A549 (cell line): ENCODE results near the gene PTPRK. TPM values are rescaled to one million over a fixed set of nuclear protein-coding genes. Genes with fewer than 3 reads are reported as not detected.

ENCODE experiments used
- ATAC-seq, 2 experiments: fragments of 200-7000 bp in 1 of 2; fragments of >200 bp in 1 of 2; cut with Nextera tagmentation in 1 of 2; cut with Tn5 transposase in 1 of 2; 3 replicates each; pipeline versions ENCODE4 v1.8.0 to v1.9.1; 2018 to 2020; ENCODE audit warnings: mild to moderate bottlenecking in 1 of 2, moderate library complexity in 1 of 2
- CTCF ChIA-PET: fragments of 300-600 bp; sonication (Branson Sonifier 250); formaldehyde crosslinking; extraction: SDS; loops from one replicate; lab custom pipeline; 2021; ENCODE audit warnings: antibody characterized with exemption, inconsistent platforms; lab: Yijun Ruan, JAX
- POLR2A ChIA-PET: fragments of 350-600 bp; formaldehyde crosslinking; extraction: SDS; loops from one replicate; lab custom pipeline; 2021; ENCODE audit warnings: antibody characterized with exemption, inconsistent platforms; lab: Yijun Ruan, JAX
- DNase-seq, 2 experiments: peaks; one replicate each; pipeline versions ENCODE4 v3.0.0 to v3.0.0-alpha.2; 2011 to 2016; ENCODE audit warnings: low read depth in 1 of 2, low spot score in 1 of 2
- FAIRE-seq: peaks from 2 replicates; lab custom pipeline; 2011; peaks lifted over from hg19 to GRCh38; lab: Jason Lieb, UNC
- H3K27ac ChIP-seq, 2 experiments: fragments of >200 bp; sonication (Bioruptor Twin); formaldehyde crosslinking; 3 replicates each; pipeline ENCODE4 v1.5.1; 2016 to 2017
- H3K4me1 ChIP-seq: fragments of >200 bp; sonication (Bioruptor Twin); formaldehyde crosslinking; 3 replicates; pipeline ENCODE4 v1.6.1; 2016
- H3K4me2 ChIP-seq: fragments of >200 bp; sonication (Bioruptor Twin); formaldehyde crosslinking; 3 replicates; pipeline ENCODE4 v1.6.1; 2016
- H3K4me3 ChIP-seq: fragments of >200 bp; sonication (Bioruptor Twin); formaldehyde crosslinking; 3 replicates; pipeline ENCODE4 v1.5.1; 2016
- H3K9me3 ChIP-seq: fragments of >200 bp; sonication (Bioruptor Twin); formaldehyde crosslinking; 3 replicates; pipeline ENCODE4 v1.6.1; 2016
- ATOH8 ChIP-seq: fragments of 250-450 bp; sonication (Bioruptor Pico); IDR thresholded peaks from 2 replicates; pipeline ENCODE4 v1.5.0; 2020; ENCODE audit warnings: low read depth, mild to moderate bottlenecking, moderate library complexity
- CBX2 ChIP-seq: fragments of 200-600 bp; sonication (generic); IDR thresholded peaks from 2 replicates; pipeline ENCODE4 v1.6.1; 2016; ENCODE audit warnings: low read depth, mild to moderate bottlenecking, borderline replicate concordance
- CBX8 ChIP-seq: fragments of 200-600 bp; sonication (generic); IDR thresholded peaks from 2 replicates; pipeline ENCODE4 v1.6.1; 2016
- EHF ChIP-seq: fragments of 250-450 bp; sonication (Bioruptor Pico); IDR thresholded peaks from 2 replicates; pipeline ENCODE4 v1.5.0; 2020; ENCODE audit warnings: mild to moderate bottlenecking
- ESRRA ChIP-seq: fragments of 150-350 bp; IDR thresholded peaks from 2 replicates; pipeline ENCODE4 v1.6.1; 2014; ENCODE audit warnings: mild to moderate bottlenecking, low read length, borderline replicate concordance
- MAX ChIP-seq: IDR thresholded peaks from 2 replicates; pipeline ENCODE4 v1.6.1; 2012
- NPAS2 ChIP-seq: fragments of 250-450 bp; sonication (Bioruptor Pico); IDR thresholded peaks from 2 replicates; pipeline ENCODE4 v1.8.0; 2022; ENCODE audit warnings: mild to moderate bottlenecking, moderate library complexity, borderline replicate concordance
- NR3C1 ChIP-seq: fragments of >200 bp; sonication (Bioruptor Twin); formaldehyde crosslinking; IDR thresholded peaks from 3 replicates; pipeline ENCODE4 v1.6.1; 2017
- PBX3 ChIP-seq: IDR thresholded peaks from 2 replicates; pipeline ENCODE4 v1.6.1; 2012
- REST ChIP-seq: fragments of 200-600 bp; sonication (generic); IDR thresholded peaks from 2 replicates; pipeline ENCODE4 v1.6.1; 2016; ENCODE audit warnings: antibody characterized with exemption, mild to moderate bottlenecking, moderate library complexity
- RNF2 ChIP-seq: fragments of 200-600 bp; sonication (generic); IDR thresholded peaks from 2 replicates; pipeline ENCODE4 v1.6.1; 2016; ENCODE audit warnings: low read depth, mild to moderate bottlenecking, antibody characterized with exemption, moderate library complexity, borderline replicate concordance
- USF2 ChIP-seq: fragments of 450-650 bp; IDR thresholded peaks from 2 replicates; pipeline ENCODE4 v1.6.1; 2014; ENCODE audit warnings: antibody characterized with exemption
- ZNF302 ChIP-seq: fragments of 250-450 bp; sonication (Bioruptor Pico); IDR thresholded peaks from 2 replicates; pipeline ENCODE4 v1.9.0; 2021; ENCODE audit warnings: inconsistent platforms, mild to moderate bottlenecking, moderate library complexity
- WGBS: methylation state at CpG from one replicate; pipeline ENCODE4 v1.1.6; 2017; ENCODE audit errors: missing lambda C conversion rate; 5-methylcytosine and 5-hydroxymethylcytosine counted together
- polyA plus RNA-seq, 4 experiments: library from polyadenylated mRNA; depleted of rRNA in 3 of 4; stranded (reverse); fragments of >200 nt; fragmentation: RNase III in 1 of 4; extraction: RNeasy Plus Mini Kit Qiagen cat#74134 plus additional on column Dnase treatment in 1 of 4; gene quantifications; 2 replicates in 3 of 4; 3 replicates in 1 of 4; pipeline ENCODE4 v1.2.3, GENCODE V29; 2011 to 2017

The PTPRK gene
- polyA plus RNA-seq, 2 of the 4 experiments (the other 2 are of a cell fraction), result 14.4 to 16.1 TPM

- Histone ChIP-seq H3K4me3 (no peak overlapping the region), H3K4me2 (no peak overlapping the region), H3K9me3 (no peaks in the 10 kb centered on the region), H3K27ac (no peak overlapping the region), H3K4me1 (no peaks in the 10 kb centered on the region)
- WGBS, result 95% methylated on average over 5 of the region's 5 CpGs
- FAIRE-seq (no peak), DNase-seq (no peak), ATAC-seq (no peak)
- CTCF ChIA-PET, result no interaction called here
- TF ChIP-seq USF2 (no peak), MAX (no peak), NR3C1 (no peak), ATOH8 (no peak)
- POLR2A ChIA-PET, result no interaction called here
Observed at GRCh38 chr6:128256095-128256494, 264.3 kb downstream of the PTPRK start.

GRCh38 chr6:128252341-128253176 lies 267.8 kb downstream of the PTPRK start:
- no peak overlapping the region for H3K27ac ChIP-seq
- ChIA-PET CTCF (no interaction called here), POLR2A (no interaction called here)
- WGBS, result 87% methylated on average over 4 of the region's 4 CpGs
- TF ChIP-seq NPAS2 (CRISPR knock-in tag) (no peak), CBX2 (no peak), RNF2 (no peak), ESRRA (no peak), REST (no peak)
- TF ChIP-seq, all 56 proteins: peak for 0
- Histone ChIP-seq H3K9me3 (no peaks in the 10 kb centered on the region), H3K4me3 (no peak overlapping the region), H3K4me2 (no peak overlapping the region), H3K4me1 (no peaks in the 10 kb centered on the region)
- DNase-seq (no peak), ATAC-seq (no peak), FAIRE-seq (no peak)

GRCh38 chr6:128251445-128252340 lies 268.7 kb downstream of the PTPRK start:
- no peak overlapping the region for H3K27ac ChIP-seq
- no peak for FAIRE-seq
- H3K4me2 ChIP-seq, result no peak overlapping the region
- 93% methylated on average over 4 of the region's 4 CpGs for WGBS
- no peaks in the 10 kb centered on the region for H3K4me1 ChIP-seq
- TF ChIP-seq EHF, result no peak
- TF ChIP-seq CBX2, result no peak
- TF ChIP-seq ZNF302 (CRISPR knock-in tag), result no peak
- no peak for TF ChIP-seq CBX8
- TF ChIP-seq PBX3, result no peak
- no peak for ATAC-seq
- CTCF ChIA-PET, result interaction anchor here (1.4 kb wide), 1 partner anchor 11 kb away, joined by 3 read pairs; no protein-coding TSS in a partner anchor
- H3K9me3 ChIP-seq, result no peaks in the 10 kb centered on the region
- no peak for DNase-seq
- no peak overlapping the region for H3K4me3 ChIP-seq
- POLR2A ChIA-PET, result no interaction called here
